NCI-H1694 (cell line): ENCODE data around the gene MOCOS.

ENCODE experiments used
- DNase-seq: peaks from one replicate; lab custom pipeline; 2025; lab: John Stamatoyannopoulos, UW

Gene MOCOS

DNA sequence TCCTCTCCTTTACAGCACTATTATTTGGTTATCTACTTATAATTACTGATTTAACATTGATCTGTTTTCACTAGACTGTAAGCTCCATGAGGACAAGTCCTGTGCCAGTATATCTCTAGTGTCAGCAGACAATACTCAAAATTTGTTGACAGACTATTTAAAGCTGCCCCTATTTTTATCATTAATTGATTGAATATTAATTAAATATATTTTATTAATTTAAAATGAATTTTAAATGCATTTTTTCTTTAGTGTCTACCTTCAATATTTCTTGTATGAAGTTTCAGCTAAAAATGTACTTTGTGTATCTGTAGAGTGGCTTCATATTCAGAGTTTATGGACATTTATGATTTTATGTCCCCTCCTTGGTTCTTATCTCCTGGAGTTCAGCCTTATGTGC, 83.9 kb downstream of the MOCOS start:
- DNase-seq: no peak

DNA sequence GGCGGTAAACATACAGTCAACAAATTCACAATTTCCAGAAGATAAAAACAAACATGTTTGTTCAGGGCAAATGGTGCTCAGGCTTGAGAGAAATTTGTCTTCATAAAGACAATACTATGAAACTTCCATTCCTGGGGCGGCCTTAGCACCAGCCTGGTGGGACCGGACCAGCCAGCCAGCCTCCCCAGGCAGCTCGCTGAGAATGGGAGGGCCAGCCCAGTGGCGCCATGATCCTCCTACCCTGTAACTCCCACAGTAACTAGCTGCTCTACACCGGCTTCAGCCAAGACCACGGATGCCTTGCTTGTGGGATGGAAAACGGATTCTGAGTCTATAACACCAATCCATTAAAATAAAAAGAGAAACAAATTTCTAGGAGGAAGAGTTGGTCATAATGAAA, 86.0 kb downstream of the MOCOS start:
- DNase-seq: no peak

DNA sequence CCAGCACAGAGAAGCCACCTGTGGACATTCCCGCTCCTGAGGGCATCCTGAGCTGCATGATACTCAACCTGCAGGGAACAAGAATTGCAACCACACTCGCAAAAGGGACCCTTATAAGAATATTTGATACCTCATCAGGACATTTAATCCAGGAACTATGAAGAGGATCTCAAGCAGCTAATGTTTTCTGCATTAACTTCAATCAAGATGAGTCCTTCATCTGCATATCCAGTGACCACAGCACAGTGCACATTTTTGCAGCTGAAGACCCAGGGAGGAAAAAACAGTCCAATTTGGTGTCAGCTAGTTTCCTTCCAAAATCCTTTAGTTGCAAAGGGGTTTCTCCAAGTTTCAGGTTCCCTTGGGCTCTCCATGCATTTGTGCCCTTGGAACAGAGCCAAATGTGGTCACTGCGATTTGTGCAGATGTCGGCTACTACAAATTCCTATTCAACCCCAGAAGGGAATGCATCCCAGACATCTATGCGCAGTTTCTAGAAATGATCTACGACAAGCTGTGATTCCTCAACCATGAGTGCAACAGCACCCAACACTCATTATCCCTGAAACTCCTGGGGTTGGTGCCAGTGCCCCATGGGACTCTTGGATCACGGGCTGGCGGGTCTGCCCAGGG, 86.9 kb downstream of the MOCOS start:
- DNase-seq: no peak

DNA sequence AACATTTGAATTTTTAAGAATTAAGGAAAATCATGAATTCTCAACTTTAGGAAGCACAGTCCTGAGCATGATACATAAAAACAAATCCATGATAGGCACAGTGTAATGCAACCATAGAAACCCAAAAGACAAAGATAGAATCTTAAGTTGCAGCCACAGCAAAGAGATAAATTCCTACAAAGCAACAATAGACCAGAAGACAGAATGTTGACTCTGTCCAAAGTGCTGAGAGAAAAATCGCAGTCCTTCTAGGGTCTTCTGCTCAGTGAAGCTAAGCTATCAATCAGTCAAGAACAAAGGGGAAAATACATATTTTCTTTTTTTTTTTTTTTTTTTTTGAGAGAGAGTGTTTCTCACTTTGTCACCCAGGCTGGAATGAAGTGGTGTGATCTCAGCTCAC, 88.3 kb downstream of the MOCOS start:
- DNase-seq: no peak

DNA sequence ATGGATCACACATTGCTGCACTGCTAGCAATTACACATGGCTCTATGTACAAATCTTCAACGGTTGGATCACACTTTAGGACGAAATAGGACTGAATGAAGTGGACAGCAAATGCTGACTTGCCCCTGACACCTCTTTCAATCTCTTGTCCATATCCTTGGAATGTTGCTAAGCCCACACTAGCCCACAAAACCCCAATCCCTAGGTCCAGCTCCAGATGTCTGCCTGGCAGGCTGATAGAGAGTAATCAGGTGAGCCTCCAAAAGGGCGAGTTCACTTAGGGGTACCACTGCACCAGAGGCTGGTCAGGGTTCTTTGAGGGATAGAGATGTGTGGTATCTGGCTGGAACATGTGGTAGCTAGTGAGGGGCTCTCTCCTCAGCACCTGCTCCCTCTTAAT, 91.7 kb downstream of the MOCOS start:
- no peak for DNase-seq

DNA sequence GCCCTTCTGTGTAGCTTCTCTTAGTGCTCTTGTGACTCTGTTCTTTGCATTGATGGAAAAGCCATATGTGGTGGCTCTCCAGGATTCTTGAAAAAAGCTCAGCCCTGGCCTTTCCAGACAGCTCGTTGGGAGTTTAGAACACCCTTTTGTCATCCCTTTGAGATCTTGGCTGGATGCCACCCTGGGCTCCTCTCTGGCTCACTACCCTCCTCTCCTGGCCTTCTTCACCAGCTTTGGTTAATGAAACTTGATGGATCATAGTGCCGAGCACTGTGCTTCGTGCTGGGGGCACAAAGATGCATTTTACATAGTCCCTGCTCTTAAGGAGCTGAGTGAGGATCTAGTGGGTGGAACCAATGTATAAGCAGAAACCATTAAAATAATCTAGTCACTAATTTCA, 94.6 kb downstream of the MOCOS start:
- DNase-seq: no peak

DNA sequence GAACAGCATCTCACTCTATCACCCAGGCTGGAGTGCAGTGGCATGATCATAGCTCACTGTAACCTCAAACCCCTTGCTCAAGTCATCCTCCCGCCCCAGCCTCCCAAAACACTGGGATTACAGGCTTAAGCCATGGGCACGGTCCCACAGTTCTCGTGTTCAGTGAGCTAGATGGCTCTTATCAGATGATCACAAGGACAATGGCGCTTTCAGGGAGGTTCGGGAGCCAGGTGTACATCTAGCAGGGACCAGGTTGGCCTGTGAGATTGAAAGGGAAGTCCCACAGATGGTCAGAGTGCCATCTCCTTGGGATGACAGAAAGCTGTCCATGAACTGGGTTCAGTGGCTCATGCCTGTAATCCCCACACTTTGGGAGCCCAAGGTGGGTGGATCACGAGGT, 96.2 kb downstream of the MOCOS start:
- DNase-seq: no peak

DNA sequence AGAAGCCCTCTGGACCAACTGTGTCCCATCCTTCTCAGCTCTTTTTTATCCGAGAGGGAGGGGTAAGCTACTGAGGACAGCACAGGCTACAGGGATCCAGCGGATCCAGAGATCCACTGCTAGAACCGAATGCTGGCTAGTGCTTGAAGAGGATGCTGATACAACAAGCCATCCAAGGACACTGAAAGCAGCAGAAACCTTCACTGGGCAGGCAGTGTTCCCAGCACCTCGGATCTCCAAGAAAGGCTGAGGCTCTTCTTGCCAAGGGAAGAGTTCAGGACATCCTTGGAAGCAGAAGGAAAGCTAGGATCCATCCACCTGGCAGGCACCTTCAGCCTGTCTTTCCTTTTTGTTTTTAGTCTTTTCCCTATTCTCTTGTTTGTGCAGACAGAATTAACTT, 97.0 kb downstream of the MOCOS start:
- no peak for DNase-seq

DNA sequence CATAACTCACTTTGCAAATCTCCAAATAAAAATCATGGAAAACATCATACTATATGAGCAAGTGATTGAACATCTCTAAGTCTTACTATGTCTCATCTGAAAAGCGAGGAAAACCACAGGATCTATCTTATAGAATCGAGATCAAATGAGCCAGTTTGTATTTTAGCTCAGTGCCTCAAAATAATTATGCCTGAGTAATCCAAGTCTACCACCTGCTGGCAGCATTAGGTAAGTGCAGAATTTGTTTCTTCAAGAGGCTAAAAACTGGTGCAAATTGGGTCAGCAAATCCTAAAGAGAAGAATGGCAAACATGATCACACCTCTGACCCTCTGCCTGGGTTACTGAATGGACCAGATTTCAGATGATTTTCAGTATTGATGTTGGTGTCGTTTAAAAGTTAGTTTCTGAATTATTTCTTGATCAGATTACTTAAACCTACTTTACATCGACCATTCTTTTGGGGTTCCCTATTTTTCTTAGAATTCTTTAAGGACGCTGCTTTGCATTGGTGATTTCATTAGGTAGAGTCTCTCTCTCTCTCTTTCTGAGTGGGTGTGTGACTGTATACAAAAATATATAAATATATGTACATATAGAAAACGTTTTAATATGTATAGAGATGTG, 97.5 kb downstream of the MOCOS start:
- DNase-seq: peak; percentile 53

DNA sequence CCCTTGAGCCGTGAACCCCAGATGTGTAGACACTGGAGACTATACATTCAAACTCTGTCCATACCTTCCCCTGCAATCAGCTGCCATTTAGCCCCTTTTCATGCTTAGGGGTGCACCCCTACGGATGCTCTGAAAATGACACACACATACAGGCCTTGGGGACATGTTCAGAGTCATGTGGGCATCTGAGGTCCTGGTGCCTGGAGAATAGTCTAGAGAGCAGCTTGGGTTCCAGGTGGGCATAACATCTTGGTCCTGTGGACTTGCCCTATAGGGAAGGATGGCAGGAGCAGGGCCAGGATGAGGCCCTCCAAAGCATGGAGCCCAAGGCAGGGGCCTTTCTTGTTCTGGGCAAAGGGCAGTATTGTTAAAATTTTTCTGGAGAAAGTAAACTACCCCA, 100.4 kb downstream of the MOCOS start:
- no peak for DNase-seq

DNA sequence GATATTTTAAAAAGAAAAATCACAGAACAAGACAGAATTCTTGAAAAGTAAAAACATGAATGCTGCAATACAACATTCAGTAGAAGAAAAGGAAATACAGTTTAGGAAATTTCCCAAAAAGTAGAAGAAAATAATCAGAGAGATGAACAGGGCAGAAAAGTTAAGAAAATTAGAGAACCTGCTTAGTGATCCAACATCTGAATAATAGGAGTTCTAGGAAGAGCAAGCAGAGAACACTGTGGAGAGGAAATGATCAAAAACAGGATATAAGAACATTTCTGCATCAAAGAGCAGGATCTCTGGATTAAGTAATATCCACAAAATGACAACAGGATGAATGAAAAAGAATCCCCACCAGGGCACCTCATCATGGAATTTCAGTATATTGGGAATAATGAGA, 101.4 kb downstream of the MOCOS start:
- no peak for DNase-seq

DNA sequence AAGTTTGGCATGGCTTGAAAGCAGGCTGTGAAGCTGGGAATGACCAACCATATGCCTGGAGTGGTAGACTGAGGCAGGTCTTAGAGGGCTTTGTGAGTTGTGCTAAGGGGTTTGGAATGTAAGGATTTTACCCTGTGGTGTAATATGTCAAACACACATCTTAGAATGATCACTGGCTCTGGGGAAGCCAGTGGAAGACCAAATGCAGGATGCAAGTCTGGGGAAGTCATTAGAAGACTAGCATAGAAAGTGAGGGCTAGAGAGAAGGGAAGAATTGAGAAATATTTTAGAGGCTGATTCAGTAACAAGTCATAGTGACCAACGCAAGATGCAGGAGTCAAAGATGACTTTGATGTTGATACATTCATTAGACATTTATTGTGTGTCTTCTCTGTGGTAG, 106.7 kb downstream of the MOCOS start:
- DNase-seq: no peak

DNA sequence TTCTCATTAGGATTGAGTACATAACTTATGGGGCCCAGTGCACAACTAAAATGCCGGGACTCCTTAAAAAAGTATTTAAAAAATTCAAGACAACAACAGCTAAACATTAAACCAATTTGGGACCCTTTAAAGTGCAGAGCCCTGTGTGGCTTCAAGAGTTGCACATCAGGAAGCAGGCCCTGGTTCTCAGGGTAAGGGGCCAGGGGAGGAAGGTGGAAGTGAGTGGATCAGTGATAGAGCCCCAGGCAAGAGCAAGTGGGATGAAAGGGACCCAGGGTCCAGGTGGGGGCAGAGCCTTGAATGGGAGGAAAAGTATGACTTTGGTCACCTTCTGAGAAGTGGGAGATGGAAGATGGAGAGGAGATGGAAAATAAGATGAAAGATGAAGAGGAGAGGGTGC, 107.9 kb downstream of the MOCOS start:
- DNase-seq: no peak

DNA sequence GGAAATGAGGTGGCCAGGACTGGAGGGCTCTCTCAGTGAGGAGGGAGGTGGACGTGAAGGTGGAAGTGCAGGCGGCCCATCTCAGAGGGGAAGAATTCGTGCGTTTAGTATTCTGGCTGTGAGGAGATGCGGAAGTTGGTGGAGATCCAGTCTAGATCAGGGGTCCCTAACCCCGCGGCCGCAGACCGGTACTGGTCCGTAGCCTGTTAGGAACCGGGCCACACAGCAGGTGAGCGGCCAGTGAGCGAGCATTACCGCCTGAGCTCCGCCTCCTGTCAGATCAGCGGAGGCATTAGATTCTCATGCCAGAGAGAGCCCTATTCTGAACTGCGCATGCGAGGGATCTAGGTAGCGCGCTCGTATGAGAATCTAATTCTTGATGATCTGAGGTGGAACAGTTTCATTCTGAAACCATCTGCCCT, 108.6 kb downstream of the MOCOS start:
- no peak for DNase-seq

DNA sequence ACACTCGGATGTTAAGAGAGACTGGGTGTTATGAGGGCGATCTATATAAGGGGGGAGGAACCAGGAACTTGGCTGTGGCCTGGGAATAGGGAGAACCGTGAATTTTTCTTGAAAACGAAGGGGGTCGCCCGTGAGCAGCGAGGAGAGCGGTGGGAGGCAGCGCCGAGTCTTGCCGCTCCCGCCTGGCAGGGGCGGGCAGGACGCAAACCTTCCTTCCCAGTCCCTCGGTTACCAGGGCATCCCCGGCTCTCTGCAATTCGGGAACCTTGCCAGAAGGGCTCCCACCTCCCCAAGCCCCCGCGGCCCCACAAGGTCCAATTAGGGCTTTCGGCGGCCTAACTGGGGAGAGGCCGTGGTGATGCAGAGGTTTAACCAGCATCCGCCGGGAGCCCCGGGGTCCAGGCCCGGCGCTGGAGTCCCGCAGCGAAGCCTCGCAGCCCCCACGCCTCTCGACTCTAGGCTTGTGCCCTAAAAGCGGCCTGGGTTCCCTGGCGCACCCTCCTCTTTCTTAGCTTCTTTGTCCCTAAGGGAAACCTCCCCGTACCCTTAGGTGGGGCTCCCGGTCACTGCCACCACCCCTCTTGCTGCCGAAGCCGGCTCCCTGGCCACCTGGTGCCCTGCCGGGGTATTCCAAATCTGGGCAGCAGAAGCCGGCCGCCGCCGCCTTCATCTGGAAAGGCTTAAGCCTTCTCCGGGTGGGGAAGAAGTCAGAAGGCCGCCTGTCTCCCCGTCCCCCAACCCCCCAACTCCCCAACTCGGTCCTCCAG, 109.5 kb downstream of the MOCOS start:
- peak; percentile 63 for DNase-seq

DNA sequence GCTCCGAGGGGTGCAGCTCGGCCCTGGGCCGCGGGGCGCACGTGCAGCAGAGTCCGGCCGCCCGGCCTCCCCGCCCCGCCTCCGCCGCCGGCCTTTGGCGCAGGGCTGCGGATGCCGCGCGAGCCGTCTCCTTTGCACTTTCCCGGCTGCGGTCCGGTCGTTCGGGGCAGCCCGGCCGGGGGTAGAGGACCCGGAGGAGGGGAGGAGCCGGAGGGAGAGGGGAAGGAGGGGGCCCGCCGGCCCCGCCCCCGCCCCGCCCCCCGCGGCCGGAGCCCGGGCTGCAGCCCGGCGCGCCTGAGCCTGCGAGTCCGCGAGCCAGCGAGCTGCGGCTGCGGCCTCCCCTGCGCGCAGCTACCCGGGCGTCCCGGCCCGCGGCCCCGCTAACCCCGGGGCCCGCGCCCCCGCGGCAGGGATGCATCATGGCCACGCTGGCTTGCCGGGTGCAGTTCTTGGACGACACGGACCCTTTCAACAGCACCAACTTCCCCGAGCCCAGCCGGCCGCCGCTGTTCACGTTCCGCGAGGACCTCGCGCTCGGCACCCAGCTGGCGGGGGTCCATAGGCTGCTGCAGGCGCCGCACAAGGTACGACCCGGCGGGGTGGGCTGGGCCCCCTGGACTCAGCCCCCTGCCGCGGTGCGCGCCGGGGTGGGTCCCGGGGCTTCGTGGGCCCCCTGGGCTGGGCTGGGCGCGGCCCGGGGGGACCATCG, 110.3 kb downstream of the MOCOS start, which contains the start of gene FHOD3:
Gene FHOD3 (plus strand): TSS at position 297 of the 709 bp plus-strand sequence. CDS start 123 bp downstream, at position 420.
- no peak for DNase-seq

DNA sequence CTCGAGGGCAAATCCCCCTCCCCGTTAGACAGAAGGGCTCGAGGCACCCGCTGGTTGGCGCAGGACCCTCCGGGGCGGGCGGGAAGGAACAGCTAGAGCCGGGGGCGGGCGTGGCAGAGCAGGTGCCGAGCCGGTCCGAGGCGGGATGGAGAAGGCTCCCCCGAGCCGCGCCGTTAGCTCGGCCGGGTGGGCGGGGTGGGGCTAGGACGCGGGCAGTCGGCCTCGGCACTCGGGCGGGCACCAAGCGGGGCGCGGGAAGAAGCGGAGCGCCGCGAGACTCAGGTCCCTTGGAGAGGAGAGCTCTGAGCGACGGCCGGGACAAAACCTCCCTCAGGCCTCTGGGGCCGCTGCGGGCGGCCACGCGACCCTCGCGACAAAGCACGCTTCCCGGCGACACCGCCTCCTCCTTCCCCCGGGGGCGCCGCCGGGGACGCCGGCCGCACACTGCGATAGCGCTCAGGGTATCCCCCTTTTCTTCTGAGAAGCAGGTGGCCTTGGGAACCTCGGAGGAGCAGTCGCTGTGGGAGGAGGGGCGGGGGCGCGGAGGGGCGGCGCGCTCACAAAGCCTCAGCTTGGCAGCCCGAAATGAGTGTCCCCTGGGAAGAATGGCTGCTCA, 110.9 kb downstream of the MOCOS start:
- peak; percentile 24 for DNase-seq

DNA sequence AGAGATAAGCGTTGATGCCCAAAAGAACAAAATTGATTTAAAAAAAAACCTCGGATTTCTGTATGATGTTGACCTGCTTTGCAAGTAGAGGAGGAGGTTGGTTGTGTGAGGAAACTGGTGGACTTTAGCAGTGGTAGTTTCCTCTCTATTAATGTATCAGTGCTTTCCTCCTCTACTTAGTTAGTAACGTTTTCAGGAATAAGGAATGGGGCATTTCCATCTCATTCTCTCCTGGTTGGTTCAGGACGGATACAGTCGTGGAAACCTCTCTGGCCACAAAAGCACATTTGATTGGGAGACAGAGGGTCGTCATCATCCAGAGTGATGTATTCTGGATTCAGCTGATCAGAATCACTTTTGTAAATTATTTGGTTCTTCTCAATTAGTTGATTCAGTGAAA, 111.7 kb downstream of the MOCOS start:
- DNase-seq: no peak

DNA sequence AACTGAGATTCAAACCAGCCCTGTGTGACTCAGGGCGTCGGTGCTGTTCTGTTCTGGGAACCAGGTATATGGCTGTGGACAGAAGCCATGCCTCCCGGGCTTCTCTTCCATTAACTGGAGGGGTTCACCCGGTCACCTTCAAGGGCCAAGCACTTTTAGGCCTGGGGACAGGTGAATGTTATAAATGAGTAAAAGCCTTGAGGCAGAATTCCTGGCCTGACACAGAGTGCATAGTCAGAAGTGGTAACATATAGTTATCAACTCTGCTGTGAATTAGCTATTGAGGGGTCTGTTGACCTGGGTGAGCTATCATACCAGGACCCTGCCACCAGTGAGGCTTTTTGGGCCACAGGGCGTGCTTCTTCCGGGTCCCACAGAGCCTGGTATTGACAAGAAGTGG, 112.9 kb downstream of the MOCOS start:
- no peak for DNase-seq

DNA sequence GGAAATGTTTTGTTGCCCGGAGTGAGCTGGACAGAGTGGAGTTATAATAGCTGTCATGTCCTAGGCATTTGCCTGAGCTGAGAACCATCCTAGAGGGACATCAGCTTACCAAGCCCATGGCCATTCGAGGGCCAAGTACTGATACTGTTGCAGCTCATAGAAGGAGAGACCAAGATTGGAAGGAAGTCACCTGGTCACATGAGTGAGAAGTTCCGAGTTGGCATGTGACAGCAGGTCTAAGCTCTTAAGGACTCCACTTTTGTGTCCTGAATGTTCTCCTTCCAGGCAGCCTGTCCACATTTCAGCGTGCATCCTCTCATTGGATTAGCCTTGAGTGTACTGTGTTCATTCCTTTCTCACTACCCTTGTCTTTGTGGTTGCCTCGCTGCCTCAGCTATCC, 114.6 kb downstream of the MOCOS start:
- DNase-seq: no peak

DNA sequence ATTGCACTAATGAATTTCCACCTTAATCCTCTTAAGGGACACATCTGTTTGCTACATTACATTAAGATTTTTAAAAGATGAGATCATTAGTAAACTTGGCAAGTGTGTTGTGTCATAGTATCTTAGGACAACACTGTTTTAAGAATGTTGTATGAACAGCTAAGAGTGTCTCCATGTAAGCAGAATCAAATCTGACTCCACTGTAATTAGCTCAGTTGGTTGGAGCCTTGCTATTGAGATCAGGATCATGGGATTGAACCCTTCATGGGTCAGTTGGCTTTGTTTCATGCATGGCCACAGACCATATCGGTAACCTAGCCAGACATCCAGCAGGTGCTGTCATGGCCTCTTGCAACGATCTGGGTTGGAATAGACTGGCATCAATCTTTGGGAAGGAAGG, 115.4 kb downstream of the MOCOS start:
- no peak for DNase-seq

DNA sequence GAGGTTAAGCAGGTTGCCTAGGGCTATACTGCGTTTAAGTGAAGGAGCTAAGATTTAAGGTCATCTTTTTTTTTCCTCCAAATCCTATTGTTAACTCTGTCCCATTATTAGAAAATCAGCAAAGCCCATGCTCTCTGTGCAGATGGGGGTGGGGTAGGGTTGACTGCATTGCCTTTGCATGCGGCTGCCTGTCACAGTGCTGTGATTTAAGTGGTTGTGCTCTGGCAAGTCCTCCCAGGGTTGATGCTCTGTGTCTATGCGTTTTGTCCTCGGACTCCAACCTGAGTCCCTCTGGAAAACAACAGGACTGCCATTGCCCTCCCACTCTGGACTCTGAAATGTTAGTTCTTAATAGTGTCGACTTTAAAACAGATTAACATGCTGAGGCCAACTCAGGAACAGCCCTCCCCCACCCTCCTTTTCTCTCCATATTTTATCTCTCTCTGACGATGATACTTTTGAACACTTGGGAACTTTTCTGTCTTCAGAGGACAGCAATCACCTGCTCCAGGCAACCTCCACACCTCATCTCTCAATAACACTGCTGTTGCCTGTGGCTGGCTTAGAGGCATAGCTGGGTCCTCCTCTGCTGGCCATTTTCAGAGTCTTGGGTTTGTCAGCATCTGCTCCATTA, 116.0 kb downstream of the MOCOS start:
- no peak for DNase-seq
